Activated CD4-positive, CD25-positive, alpha-beta regulatory T cell treated with anti-CD3 and anti-CD28 coated beads, Interleukin-2, amount 50 U/mL, for 24 hours (primary cell): Measurements from ENCODE around the gene STK38L.

Experiments
- ATAC-seq, 2 donors: fragments of 150-1000 bp; cut with Tn5 transposase; one replicate each; pipeline ENCODE4 v1.10.0; 2021; ENCODE audit warnings: mild to moderate bottlenecking in 1 of 2, moderate library complexity in 1 of 2

Gene STK38L

DNA sequence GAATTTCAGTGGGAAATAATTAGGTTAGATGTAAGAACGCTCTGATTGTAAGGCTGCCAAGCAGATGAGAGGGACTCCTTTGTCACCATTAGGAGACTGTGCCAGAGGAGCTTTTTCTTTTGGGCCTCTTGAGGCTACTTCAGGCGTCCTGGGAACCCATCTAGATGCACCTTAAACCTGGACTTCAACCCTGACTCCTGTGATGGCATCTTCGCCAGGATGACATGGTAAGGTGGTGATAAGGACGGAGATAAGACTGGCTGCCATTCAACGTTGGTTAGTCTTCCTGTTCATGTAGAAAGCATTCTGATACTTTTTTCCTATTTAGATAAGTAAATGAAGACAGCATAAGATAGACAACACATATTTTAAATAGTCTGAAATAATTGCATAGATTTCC lies 36.3 kb downstream of the STK38L start:
- no peak for ATAC-seq

DNA sequence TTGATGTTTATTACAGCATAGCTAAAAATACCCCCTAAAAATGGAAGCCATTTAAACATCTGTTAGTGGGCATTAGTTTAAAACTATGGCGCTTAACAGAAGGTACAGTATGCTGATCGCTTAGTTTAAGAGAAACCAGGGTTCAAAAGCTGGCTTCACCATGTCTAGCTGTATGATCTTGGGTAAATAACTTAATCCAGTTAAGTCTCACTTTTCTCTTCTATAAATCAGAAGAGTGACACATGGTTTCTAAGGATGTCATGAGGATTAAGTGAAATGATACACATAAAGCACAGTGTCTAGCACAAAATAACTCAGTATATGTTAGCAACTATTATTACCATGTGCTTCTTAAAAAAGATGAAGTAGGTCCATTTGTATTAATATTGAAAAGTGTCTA lies 38.7 kb downstream of the STK38L start:
- ATAC-seq = no peak

DNA sequence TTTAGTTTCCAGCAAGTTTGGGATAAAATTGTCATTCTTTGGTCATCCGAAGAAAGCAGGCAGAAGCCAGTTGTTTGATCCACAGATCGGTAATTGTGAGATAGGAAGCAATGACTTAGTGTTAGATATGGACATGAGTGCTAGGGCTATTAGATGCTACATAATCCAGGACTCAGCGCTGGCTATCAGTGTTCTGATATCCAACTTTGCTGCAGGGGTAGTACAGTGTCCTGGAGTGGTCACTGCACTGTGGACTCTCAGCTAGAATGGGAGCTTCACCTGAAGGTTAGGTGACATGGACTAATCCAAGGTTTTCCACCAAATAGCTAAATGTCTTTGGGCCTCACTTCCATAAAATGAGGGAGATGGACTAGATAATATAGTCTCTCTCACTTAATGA lies 39.9 kb downstream of the STK38L start:
- no peak for ATAC-seq

DNA sequence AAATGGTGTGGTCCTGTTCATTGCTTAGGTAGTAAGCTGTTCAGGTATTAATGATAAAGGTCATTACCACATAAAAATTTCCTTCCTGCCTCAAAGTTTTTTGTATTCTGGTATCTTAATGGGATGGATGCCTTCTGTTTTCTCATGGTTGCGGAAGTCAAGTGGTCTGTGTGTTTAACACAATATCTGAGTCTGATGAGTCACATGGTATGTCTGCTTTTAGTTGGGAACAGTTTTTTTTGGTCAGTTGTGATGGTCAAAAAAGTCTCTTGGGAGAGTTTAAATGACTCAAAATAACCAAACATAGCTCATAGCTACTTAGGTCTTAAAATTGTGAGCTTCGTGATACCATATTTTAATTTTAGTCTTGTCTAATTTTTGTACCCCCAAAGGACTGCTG lies 40.7 kb downstream of the STK38L start:
- ATAC-seq = no peak

DNA sequence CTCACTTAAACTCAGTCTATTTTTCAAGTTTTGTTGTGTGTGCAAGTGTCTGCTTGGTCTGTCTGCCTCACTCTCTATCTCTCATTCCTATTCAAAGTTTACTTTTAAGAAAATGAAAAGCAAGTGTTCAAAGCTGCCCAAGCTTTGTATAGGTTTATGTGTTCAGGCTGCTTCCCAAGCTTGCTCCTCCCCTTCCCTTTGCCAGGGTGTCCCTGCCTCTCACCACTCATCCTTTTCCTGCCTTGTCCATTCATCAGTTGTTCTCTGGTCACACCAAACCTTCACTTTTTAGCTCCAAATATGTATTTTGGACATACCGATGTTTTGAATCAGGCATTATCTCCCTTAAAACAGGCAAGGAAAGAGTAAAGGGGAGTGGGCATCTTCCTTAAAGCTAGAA lies 41.3 kb downstream of the STK38L start:
- ATAC-seq = no peak

DNA sequence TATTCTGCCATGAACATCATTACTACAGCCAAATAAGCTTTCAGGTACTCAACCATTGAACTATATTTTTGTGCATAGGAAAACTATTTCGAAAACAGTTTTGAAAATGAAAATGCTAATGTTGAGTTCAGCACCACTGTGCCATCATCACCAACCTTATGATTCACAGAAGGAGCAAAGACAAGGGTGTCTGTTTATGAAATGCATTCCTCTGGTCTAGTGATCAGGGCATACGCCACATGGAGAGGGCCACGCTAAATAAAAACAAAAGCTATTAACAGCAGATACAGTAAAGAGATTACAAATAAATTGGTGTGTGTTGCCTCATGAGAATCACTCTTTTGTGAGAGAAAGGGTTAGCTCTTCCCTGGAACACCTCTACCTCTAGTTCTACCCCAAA lies 45.3 kb downstream of the STK38L start:
- no peak for ATAC-seq

DNA sequence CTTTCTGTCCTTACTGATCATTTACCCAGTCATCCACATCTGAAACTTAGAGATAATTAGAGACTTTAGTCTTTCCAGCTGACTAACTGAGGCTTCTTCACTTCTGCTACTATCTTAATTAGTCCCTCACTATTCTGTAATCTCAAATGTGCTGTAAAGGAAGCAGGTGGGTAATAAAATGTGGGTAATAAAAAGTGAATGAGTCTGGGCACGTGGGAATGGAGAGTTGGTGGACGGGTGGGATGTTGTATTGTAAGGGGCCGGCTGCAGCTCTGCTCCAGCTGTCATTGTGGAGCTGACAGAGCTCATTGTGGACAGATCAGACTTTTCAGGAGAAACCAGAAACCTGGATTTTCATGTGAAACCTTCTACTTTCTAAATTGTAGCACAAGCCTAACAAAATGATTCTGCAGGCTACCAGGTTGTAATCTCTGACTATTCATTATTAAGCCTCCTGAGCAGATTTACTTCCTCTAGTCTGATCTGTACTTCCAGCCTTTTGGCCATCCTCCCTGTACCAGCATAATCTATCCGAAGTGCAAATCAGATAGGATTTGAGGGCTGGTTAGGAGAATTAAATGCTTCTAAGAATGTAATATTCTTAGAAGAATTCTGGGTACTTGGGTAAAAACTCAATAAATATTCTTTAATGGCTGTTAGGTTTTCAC lies 46.5 kb downstream of the STK38L start:
- no peak for ATAC-seq

DNA sequence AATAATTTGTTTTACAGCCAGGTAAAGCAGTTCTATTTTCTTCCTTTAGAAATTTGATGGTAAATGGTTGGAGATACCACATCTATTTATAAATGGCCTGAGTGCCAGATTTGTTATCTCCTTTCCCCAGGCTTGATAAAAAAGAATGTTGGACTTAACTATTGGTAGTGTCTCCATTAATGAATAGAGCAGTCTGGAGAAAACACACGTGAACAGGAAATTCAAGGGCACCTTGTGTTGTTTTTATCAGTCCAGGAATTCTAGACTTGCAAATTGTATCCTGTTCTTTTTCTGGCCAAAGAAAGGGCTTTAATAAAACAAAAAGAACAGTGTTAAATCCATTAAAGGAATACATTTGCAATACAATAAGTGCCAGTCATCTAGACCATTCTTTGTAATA lies 47.8 kb downstream of the STK38L start:
- ATAC-seq = no peak

DNA sequence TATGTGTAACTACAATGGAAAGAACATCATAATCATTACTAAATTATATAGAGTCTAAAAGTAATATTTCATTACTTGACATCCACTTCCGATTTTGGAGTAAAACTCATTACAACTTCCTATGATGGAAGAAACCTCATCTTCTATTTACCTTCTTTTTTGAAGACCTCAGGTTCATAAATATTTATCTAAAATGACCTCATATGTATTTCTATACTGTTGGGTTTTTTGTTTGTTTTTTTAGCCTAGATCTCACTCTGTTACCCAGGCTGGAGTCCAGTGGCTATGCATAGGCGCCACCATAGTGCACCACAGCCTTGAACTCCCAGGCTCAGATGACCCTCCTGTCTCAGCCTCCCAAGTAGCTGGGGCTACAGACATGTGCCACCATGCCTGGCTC lies 48.6 kb downstream of the STK38L start:
- no peak for ATAC-seq

DNA sequence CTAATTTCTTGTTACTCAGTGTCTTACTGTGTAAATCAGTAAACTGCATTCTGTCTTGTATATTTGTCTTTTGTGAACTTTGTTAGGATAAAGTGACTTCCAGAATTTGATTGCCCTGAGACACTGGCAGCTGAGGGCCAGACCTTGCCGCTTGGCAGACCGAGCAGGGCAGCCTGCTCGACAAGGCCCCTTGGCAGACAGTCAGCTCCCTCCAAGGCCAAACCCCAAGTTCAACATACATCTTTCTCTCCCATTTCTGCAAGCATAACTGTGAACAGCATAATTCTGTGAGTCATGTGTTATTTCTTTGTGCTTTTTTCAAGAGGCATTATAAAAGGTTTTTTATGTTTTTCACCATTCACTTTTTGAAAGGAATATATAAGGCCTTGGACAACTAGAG lies 49.4 kb downstream of the STK38L start:
- no peak for ATAC-seq

DNA sequence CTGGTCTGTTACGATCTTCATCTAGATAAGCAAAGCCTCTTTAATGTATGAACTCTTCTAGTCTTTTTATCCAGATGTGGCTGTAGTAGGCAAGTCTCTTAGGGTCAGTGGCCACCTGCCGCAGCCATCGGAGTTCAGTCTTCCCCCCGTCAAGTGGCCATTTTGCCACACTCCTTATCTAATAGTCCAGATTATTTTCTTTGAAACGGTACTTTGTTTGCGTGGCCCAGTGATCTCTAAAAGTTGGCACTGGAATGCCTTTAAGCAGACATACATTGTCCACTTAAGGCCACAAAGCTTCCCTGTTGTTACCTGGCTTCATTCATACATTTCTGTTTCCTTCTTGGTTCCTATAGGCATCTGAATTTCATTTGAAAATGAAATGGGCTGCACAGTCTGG lies 52.6 kb downstream of the STK38L start:
- ATAC-seq = no peak

DNA sequence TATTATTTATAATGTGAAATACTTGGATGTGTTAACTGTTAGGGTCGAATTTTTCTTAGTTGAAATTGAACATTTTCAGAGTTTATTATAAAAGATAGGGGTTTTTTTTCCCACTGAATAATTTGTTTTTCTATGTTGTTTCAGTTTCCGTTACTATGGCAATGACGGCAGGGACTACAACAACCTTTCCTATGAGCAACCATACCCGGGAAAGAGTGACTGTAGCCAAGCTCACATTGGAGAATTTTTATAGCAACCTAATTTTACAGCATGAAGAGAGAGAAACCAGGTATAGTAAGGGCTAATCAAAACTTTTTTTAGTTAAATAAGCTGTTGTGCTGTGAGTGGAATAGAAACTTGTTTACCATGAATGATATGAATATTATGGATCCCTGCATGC lies 53.5 kb downstream of the STK38L start:
- ATAC-seq = no peak

DNA sequence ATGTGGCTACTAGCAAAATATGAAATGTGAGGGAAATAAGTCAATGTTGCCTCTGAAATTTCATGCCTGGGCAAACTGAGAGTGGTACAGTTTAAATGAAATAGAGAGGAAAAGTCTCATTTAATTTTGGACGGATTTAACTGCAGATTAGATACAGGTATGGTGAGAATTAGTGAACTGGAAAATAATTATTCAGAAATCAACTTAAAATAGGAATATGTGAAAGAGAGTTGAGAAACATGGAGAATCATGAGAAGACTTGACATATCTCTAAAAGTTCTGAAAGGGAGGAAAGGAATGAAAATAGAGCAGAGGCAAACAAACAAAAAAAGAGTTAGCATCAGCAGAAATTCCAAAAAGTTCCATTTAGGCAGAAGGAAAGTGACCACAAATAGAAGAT lies 55.0 kb downstream of the STK38L start:
- no peak for ATAC-seq

DNA sequence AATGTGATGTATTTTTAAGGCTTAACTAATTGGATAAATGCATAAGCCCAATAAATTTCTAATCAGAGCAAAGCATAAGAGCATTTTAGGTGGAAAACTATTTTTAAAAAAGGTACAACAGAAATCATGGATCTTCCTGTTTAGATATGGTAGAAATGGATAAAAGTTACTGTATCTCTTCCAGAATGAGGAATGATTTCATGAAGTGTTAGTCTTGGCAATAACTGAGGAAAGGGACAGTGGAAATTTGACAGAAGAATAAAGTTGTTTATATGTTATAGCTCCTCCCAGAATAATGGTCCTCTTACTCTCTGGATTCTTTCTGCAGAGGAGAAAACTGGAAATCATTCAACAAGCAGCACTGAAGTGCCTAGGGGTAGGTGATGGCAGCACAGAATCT lies 56.1 kb downstream of the STK38L start:
- no peak for ATAC-seq

DNA sequence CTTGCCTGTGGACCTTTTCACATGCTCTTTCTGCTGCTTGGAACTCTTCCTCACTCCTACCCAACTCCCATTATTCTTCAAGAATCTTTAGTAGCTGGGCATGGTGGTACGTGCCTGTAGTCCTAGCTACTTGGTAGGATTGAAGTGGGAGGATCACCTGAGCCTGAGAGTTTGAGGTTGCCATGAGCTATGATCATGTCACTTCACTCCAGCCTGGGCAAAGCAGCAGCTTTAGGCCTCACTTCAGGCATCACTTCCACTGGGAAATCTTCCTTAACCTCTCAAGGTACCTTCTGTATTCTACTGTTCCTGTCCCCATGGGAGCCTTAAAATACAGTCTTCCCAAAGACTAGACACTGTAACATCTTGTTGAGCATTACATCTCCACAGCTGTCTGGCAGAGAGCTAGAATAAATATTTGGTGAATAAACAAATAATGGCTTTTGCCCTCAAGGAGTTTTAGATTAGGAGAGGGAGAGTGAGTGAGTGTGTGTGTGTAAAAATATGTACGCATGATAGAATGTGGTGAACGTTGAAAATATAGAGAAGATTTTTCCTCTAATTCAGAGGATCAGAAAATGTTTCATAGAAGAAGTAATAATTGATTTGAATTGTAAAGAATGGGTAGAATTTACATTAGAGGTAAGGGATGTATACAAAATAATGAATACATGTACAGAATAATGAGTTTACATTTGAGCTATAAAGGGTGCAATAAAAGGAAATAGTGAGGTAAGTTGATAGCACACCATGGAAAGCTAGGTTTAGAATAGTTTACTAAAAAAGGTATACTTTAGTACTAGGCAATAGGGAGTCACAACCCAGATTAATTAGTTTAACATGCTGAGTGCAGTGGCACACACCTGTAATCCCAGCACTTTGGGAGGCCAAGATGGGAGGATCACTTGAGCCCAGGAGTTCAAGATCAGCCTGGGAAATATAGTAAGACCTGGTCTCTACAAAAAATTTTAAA lies 59.3 kb downstream of the STK38L start:
- no peak for ATAC-seq

DNA sequence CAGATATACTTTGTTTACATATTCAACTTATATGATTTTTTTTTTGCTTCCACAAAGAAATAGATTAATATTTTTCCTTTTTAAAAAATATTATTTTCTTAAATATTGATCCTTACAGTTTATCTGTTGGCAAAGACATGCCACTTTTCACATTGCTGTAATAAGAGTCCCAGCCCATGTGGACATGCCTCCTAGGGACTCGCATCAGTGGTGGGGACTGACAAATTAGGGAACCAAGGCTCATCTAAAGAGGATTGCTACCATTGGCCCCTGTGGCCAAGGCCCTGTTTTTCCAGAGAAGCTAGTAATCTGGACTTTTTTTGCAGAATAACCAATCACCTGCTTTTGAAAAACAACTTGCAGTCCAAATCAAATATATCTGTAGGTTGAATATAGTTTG lies 60.8 kb downstream of the STK38L start:
- ATAC-seq = no peak

DNA sequence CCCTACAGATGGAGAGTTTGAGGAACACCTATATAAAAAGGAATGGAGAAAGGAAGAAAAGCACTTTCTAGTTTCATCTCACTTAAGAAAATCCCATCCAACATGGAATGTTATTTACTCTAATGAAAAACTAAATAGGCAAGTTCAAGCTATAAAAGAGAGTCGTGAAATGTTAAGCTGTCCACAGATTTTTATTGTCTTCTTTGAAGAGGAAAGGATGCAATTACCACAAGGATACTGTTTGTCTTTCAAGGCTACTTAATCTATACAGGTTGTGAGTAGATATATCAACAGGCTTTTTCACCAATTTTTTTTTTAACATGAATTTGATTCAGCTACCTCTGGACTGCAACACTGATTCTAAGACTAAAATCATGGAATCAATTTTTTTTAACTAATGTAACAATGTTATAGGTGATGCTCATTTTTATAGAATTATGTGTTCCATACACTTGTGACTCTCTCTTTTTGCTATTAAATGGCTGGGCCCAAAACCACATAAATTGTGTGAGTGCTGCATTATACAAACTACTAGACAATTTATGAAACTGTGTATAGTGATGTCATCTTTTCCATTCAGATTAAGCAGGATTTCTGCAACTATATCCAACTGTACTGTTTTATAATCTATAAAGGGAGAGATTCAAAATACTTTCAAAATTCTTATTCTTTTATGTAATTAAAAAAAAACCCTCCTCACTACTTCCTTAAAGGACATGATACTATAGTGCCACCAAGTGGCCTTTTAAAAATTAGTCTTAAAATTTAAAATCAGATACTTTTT lies 61.8 kb downstream of the STK38L start:
- ATAC-seq = no peak

DNA sequence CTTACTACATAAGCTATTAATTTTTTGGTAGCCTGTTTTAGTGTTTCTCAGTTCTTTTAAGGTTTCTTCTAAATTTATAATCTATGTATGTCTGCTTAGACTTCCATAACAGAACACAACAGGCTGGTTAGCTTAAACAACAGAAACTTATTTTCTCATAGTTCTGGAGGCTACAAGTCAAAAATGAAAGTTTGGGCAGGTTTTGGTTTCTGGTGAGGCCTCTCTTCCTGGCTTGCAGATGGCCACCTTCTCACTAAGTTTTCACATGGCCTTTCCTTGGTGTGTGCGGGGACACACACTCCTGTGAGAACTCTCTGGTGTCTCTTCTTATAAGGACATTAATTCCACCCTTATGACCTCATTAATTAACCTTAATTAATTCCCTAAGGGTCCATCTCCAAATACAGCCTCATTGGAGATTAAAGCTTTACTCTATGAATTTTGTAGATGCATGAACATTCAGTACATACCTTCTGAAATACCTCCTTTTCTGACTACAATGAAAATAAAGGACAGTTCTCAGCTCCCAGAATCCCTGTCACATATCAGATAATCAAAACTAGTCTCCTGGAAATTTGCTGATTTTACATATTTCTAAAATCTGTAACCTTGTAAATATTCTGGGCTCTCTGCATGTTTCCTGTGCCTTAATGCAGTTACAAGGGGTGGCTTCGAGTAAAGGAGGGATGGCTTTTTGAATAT lies 65.4 kb downstream of the STK38L start:
- ATAC-seq = no peak

DNA sequence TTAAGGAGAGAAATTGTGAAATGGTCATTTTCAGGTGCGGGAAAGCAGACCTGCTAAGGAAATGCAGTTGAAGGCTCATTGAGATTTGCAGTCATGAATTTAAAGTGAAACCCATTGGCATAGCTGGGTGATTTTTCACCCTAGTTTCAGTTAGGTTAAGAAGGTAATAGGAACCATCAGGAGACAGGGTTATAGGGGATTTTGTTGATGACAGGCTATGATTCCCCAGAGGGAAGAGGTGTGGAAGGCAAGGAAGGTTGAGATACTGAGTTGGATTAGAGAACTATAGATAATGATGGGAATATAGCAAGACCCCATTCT lies 65.9 kb downstream of the STK38L start:
- ATAC-seq = no peak

DNA sequence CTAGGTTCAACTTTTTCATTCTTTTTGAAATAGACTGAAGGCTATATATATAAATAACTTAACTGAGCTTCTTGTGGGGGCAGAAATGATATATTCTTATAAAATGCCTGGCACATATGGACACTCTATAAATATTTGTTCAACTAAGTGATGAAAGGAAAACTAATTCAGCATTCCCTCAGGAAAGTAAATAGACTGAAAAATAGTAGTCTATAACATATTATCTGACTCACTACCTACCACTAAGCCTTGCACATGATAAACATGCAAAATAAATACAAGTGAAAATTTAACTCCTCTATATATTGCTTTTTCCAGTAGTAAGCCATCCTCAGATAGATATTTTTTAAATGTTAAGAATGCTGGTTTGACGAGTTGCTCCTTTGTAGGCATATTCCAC lies 72.9 kb downstream of the STK38L start:
- ATAC-seq = no peak

DNA sequence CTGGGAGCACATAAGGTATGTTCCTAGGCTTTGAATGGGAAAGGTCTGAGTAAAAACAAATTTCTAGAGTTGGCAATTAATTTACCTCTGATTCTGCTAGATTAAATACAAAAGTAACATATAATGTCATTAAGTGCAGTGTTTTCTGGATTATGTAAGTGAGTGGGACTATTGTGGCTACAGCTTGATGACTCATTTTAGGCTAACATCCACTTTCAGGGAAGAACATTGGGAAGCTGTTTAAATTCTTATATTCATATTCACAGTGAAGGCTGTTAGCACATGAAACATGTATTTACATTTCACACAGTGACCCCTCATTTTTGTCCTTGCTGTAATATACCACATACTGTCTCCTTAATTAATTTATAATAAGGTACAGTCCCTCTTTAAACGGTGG lies 75.3 kb downstream of the STK38L start:
- ATAC-seq = no peak

DNA sequence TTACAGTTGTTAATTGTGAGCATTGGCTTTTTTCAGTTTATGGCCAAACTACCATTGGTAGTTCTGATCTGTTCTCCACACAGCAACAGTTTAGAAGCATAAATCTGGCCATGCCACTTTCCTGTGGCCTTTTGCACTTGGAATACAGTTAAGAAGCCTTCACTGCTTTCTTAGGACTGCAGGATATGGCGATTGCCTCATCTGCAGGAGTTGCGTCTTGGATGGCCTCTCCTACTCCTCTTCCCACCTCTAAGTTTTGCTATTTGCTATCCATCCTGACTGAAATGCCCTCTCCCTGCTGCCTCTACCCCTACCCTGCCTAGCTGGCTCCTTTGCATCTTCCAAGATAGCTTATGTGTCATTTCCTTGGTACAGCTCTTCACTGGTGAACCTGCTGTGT lies 75.8 kb downstream of the STK38L start:
- ATAC-seq = no peak

DNA sequence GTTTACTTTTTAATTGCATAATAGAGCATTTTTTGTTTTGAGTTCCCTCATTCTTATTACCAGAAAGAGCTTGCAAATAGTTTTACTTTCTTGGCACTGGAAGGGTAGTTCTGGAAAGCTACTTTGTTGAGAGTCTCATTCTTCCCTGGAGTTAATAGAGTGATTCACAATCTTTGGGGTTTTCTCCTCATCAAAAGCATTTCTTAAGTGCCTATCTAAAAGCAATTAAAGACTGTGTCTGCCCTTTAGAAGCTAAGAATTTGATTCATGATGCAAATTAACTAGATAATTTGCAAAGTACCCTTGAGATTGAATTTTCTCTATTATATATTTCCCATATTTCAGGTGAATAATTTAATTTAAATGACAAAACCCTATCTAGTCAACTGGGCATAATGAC lies 80.4 kb downstream of the STK38L start:
- ATAC-seq = no peak
